Sciatic nerve (tissue), 2 donors: ENCODE measurements around the gene MSANTD1. TPM values are rescaled to one million over a fixed set of nuclear protein-coding genes. Genes with fewer than 3 reads are reported as not detected.

ENCODE experiments used
- ATAC-seq: fragments of 200-7000 bp; cut with Tn5 transposase; one replicate; pipeline ENCODE4 v1.9.1; 2020; ENCODE audit warnings: mild to moderate bottlenecking, moderate library complexity
- DNase-seq: peaks from one replicate; pipeline ENCODE4 v3.0.0-alpha.2; 2020; ENCODE audit warnings: low spot score
- intact Hi-C: fragments of 100-400 bp; cut with DNase I; formaldehyde crosslinking; loops from one replicate; pipeline ENCODE4 v1.14.2; 2022
- total RNA-seq: library from RNA; stranded (reverse); fragmentation: NEBNext Ultra II Directional; extraction: Animal tissue kit (Norgen Biotek cat#: 25700); gene quantifications from one replicate; pipeline ENCODE4 v1.2.1, GENCODE V29; 2021
- donor health status: DM: no; HTN: no; CAD: no.
- donor health status: DM: no; HTN: no; CAD: no.

The MSANTD1 gene
- total RNA-seq, 1 donor from 2014 or later, result 1.8 TPM

DNA sequence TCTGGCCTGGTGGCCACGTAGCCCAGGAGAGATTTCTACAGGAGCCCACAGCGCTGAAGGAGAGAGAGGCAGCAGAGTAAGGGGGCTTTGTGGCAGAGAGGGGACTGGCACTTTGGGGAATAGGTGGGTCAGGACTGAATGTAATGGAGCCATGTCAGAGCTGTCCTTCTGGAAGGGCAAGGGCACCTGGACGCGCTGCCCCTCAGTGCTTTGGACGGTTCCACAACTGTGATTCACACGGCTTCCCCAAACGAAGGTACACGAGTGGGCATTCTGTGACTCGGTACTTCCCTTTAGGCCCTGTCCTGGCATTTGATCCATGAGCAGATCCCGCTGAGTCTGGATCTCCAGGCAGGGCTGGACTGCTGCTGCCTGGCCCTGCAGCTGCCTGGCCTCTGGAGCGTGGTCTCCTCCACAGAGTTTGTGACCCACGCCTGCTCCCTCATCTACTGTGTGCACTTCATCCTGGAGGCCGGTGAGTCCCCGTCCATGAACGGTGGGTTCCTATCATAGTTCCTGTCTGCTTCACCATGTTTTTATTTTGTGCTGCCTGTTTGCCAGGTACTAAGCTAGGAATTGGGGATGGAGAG is 35.2 kb upstream of the MSANTD1 start:
- intact Hi-C loops, result no loop called here
- ATAC-seq, result no peak
- peak; percentile 25 for DNase-seq

DNA sequence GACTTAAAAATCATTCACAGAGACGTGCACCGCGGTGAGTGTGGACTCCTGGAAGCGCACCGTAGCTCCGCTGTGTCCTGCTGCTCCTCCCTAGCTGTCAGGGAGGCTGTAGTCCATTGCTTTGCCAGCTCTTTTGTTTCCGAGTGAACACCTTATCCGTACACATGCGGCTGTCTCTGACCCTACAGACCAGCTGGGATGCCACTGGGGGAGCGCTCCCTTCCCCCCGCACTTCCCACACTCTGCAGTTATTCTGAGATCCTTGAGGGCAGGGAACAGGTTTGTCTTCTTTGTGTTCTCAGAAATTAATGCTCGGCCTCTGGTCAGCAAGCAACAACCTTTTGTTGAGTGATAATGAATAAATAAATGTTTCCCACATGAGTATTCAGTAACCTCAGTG is 33.7 kb upstream of the MSANTD1 start:
- no peak for ATAC-seq
- peak; percentile 51 for DNase-seq
- intact Hi-C loops, result no loop called here

DNA sequence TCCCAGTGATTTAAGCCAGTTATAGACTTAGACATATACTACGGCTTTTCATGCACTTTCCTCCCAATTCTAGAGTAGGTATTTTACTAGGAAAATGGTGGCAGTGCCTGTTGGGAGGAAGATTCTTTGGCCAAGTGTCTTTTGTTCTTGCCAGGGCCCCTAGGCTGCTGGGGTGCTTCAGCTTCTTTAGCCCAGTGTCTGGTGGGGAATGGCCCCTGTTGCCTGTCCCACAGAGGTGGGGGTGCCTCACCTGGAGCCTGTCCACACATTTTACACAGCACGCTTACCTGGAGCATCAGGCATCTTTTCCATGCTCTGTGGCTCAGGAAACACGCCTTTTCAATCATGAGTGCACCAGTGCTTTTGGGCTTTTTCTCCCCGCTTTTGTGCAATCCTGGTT is 33.2 kb upstream of the MSANTD1 start:
- ATAC-seq (no peak), DNase-seq (peak; percentile 17)
- intact Hi-C loops, result no loop called here

DNA sequence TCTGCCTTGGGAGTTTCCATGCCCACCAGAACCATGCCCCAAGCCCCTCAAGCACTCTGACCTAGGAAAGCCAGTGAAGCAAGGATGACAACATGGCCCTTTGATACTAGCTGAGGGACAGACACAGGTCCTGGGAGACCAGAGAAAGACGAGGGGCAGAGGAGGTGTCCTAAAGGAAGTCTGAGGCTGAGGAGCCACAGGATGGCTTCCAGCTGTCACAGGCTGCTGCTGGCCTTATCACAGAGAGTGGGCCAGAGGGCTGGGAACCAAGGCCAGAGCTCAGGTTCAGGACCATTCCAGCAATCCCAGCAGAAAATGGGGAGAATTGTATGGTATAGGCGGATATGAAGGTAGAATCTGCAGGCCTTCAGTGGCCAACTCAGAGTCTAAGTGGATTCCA is 31.7 kb upstream of the MSANTD1 start:
- ATAC-seq (no peak), DNase-seq (no peak)
- intact Hi-C loops, result no loop called here

DNA sequence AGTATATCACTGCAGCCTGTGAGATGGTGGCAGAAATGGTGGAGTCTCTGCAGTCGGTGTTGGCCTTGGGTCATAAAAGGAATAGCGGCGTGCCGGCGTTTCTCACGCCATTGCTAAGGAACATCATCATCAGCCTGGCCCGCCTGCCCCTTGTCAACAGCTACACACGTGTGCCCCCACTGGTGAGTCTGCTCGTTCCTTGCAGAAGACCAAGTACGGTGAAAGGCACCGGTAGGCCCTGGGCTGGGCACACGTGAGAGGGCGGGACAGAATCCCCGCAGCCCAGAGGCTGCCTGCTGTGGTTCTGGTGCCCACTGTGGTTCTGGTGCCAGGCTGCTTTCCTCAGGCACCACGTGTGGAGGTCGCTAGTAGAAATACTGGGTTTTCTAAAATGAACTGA is 31.2 kb upstream of the MSANTD1 start:
- DNase-seq, result peak; percentile 4

DNA sequence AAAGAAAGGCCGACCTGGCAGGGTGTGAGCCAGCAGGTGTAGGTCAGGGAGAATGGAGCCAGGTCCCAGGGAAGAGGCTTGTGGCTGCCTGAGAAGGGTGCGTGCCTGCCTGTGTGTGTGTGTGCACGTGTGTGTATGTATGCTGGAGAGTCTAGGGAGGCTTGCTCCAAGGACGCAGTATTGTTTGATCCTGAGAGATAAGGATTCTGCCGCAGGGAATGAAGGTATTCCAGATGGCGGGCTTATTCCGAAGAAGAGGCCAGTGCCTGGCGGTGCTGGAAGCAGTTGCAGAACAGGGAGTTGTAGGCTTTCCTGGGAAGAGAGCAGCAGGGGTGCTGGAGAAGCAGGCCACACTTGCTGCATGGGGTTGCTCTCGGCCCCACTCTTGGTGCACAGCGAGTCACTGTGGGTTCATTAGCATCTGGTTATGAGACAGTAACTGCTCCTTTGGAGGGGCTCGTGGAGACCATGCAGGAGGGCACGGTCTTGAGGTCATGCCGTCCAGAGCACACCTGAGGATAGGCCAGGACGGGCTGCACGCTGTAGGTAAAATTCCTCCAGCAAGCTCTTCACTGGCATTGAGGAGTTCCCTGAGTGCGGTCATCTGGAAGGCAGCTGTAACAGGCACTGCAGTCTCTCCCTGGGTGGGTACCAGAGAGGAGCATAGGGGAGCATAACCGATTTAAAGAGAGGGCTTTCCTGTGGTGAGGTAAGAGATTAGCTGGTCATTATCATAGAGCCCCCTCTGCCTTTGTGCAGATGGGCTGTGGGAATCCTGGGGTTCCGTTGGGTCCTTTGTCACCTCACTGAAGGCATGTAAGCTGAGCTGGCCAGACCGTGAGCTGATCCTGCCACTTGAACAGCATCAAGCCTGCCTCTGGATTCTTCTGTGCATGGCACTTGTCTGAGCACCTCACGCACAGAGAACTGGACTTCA is 29.9 kb upstream of the MSANTD1 start:
- intact Hi-C loops, result no loop called here
- DNase-seq (no peak), ATAC-seq (no peak)

More for the DNA sequence above, 31.2 kb upstream of the MSANTD1 start:
- no peak for ATAC-seq
- intact Hi-C loops, result no loop called here

DNA sequence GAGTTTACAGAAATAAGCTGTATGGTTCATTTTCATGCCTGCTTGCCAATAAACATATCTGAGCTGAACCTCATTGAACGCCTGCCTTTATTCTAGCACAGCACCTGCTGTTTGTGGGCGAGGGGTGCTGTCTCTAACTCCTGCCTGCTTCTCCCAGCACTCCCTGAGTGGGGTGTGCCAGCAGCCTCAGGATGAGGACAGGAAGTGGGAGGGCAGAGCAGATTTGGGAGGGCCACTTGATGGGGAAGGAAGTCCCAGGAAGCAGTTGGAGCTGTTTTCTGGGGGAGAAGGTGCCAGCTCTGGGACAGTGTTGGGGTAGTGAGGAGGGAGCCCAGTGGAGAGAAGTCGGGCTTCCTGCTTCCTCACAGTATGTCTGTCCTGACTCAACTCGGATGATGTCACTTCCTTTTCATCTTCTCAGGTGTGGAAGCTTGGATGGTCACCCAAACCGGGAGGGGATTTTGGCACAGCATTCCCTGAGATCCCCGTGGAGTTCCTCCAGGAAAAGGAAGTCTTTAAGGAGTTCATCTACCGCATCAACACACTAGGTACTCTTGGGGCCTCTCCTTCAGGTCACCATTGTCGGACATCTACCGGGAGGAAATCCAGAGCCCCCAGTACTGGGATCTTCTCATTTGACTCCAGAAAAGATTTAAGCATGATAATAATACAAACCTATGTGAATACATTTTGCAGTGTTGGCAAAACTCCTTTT is 29.0 kb upstream of the MSANTD1 start:
- DNase-seq (no peak), ATAC-seq (no peak)
- intact Hi-C loops, result no loop called here

DNA sequence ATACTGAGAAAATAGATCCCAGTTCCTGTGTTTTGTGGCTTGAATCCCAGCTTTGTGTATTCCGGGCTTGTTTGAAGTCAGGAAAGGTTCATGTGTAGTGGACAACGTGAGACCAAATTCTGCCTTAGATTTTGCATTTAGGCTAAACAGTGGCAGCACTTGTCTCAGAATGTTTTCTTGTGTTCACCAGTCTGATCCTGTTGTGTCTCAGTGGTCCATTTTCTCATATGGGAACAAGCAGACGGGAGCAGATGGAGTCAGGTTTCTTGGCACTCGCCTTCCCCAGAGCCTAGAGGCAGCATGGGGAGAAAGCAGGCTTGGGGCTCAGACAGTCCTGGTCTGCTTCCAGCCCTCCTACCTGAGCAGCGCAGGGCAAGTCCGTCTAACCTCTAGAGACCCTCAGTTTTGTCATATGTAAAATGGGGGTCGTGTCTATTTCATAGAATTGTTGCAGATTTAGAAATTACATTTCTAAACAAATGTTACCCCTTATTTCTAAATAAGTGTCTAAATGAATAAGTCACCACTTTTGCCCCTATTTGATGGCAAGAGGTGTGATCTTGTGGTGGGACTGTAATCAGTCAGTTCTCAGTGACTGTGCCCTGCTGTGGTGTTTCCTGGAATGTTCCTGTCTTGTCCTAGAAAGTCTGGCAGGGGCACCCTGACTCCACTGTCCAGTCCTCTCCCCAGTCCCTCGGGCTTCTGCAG is 28.3 kb upstream of the MSANTD1 start:
- no peak for DNase-seq
- intact Hi-C loops, result no loop called here
- no peak for ATAC-seq

DNA sequence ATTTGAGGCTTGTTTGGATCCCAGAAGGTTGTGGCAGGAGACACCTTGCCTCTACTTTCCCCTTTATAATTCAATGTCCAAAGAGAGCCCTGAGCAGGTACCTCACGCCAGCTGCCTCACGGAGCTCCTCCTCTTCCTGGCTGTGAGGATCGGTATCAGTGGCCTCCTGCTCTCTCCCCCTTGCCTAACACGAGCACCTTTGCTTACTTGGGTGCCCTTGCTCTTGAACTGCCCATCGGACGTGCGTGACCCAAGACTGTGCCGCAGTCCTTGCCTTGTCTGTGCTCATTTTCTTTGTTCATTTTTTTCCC is 27.8 kb upstream of the MSANTD1 start:
- no peak for ATAC-seq
- intact Hi-C loops, result no loop called here
- no peak for DNase-seq

DNA sequence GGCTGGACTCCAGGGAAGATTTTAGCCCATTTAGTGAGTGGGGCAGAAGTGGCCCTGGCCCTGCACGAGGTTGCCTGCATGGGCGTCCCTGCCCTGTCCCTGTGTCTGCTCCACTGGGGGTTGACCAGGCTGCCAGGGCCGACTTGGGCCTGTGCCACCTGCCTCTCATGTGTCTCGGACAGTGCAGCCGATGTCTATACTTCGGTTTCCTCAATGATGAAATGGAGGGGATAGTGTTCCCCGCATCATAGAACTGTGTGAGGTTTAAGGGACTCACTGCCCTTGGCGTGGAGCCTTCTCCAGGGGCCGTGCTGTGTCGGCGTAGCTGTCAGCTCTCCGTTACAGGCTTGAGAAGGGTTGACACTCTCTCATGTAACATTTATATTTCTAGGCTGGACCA is 27.0 kb upstream of the MSANTD1 start:
- ATAC-seq (no peak), DNase-seq (no peak)
- intact Hi-C loops, result no loop called here

DNA sequence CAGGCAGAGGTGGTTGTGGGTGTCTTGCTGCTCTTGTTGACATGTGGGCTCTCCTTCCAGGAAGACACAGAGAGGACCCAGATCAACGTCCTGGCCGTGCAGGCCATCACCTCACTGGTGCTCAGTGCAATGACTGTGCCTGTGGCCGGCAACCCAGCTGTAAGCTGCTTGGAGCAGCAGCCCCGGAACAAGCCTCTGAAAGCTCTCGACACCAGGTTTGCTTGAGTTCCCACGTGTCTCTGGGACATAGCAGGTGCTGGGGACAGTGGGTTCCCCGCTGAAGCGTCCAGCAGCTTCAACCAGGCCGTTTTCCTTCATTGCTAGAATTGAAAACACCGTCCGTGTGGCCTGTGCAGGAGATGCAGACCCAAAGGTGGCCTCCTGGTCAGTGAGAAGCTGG is 25.6 kb upstream of the MSANTD1 start:
- intact Hi-C loops, result no loop called here
- no peak for DNase-seq
- ATAC-seq, result no peak

DNA sequence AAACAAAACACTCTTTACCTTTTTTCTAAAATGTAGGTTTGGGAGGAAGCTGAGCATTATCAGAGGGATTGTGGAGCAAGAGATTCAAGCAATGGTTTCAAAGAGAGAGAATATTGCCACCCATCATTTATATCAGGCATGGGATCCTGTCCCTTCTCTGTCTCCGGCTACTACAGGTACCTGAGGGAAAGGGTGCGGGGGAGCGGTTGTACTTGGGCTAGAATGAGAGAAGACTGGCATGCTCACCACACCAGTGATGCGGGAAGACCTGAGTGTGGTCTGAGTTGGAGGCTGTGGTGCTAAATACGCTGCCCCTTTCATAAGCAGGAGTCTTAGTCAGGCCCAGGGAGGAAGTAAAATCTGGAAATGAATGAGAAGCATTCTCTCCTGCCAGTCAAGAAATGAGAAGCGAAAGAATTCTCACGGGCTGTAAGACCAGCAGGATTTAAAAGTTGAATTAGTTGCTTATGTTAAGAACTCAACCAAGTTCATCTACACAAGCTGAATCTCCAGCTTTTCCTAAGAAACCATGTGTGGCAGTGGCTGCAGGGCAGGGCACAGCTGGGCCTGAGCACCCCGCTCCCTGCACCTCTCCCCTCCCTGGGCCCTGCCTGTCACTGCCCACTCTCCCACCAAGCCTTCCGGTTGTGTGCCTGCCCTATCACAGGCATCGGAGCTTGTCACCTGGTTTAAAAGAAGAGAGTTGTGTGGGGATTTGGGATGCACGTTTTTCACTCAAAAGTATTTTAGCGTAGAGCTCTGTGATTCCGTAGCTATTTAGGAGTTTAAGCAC is 24.8 kb upstream of the MSANTD1 start:
- DNase-seq, result no peak
- intact Hi-C loops, result no loop called here
- ATAC-seq, result no peak

DNA sequence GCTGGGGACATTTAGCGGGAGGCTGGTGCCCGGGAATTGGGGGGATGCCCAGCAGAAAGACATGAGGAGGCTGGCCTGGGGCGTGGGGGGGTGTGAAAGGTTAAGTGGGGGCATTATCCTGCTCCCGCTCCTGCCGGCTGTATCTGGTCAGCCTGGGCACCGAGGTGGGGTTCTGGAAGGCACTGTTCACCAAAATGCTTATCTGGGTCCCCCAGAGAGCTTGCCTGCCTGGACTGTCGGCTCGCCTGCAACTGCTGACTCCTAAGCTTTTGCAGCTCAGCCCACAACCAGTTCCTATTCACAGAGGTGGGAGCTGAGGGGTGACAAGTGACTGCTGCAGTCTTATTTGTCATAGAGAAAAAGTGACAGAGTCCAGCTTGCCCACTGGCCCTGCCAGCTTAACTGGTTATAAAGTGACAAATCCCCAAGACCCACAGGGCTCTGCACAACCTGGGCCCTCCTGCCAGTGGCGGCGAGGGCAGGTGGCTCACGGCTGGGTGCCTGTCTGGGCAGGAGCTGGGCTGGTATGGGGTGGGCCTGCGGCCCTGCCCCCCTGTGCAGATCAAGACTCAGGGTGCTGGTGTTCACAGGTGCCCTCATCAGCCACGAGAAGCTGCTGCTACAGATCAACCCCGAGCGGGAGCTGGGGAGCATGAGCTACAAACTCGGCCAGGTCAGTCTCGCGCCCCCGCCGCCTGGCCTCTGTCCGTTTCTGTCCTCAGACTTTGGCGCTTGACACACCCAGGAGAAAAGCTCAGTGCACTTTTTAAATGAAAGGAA is 23.7 kb upstream of the MSANTD1 start:
- intact Hi-C loops, result no loop called here
- DNase-seq (no peak), ATAC-seq (no peak)

DNA sequence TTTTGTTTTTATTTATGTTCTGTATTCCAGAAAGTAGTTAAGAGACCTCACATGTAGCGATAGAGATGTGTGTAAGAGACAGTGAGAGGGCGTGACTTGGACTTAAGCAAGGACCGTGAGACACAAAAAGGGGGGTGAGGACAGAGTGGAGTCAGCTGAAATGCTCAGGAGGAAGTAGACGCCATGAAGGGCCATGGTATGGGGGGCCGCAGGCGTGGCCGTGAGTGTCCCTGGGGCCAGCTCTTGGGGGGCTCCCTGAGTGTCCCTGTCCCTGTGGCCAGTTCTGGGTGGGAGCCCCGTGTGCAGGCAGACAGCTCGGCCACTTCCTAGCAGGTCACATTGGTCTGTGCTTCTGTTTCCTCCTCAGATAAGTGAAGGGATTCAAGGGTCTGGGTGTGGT is 23.0 kb upstream of the MSANTD1 start:
- DNase-seq, result no peak
- peak; percentile 44 for ATAC-seq
- intact Hi-C loops, result no loop called here

DNA sequence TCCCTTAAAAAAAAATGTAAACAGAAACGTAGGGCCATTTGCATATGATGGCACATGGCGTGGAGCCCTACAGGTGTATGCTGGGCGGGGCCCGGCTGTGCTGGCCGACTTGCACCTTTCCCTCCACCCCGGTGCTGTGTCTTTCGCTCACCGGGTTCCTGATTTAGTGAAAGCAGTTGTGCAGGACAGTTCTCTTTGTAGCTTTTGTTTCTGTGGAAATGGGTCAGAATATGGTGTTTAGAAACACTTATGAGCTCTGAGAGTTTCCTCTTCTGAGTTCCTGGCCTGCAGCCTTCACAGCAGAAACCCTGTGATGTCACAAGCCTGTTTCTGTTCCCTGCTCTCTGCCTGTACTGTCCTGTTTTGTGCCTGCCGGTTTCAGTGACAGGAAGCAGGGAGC is 22.5 kb upstream of the MSANTD1 start:
- DNase-seq, result no peak
- intact Hi-C loops, result no loop called here
- ATAC-seq, result peak; percentile 67

DNA sequence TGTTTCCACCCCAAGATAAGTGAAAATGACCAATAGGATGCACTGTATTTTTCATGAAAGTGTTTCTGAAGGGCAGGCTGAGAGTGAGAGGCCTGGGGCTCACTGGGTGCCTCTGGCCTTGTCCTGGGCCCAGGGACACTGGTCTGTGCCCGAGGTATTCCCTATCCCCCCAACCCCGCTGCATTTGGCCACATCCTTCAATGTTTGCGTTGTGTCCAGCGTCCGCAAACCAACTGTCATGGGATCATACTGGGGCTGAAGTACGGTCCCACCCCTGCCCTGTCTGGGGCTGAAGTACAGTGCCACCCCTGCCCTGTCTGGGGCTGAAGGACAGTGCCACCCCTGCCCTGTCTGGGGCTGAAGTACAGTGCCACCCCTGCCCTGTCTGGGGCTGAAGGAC is 22.0 kb upstream of the MSANTD1 start:
- no peak for DNase-seq
- intact Hi-C loops, result no loop called here
- no peak for ATAC-seq

DNA sequence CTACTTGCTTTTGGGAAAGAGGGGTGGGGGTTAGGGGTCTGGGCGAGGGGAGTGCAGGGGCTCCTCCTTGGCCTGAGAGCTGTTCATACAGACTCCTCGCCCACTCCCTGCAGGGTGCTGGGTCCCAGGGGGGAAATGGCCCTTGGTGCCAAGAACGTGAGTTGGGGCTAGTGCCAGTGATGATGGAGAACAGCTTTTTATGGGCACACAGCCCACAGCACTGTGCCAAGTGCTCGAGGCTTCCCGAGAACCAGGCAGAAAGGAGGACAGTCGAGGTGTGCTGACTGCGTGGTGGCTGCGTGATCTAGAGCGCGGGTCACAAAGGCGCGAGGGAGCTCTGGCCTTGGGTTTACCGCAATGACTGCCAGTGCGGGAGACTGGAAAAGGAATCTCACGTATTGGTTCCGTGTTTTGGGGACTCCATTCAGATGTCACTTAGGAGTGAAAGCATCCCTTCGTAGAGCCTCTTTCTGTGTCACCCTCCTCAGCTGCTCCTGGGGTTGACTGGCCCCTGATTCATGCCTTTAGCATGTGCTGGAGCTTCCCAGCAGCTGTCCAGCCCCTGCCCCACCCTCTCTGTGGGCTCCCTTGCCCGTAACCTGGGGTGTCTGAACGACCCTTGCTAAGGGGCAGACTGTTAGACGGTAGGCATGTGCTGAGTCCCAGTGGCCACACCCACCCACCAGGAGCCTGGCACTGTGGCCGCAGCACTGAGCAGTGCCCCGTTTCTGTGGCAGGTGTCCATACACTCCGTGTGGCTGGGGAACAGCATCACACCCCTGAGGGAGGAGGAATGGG is 20.9 kb upstream of the MSANTD1 start:
- intact Hi-C loops, result no loop called here
- DNase-seq, result no peak
- no peak for ATAC-seq
